Dermis blood vessel endothelial cell (primary cell): ENCODE measurements around the gene MYOT. TPM values are rescaled to one million over a fixed set of nuclear protein-coding genes. Genes with fewer than 3 reads are reported as not detected.
"Not testable (repeated sequence)": the region's sequence is repeated elsewhere in the genome, so short reads cannot be mapped to it uniquely, and the experiment has no call there.

ENCODE experiments used
- DNase-seq: peaks from one replicate; pipeline ENCODE4 v3.0.0; 2010
- total RNA-seq: library from RNA; depleted of rRNA; stranded (reverse); fragments of >200 nt; gene quantifications from 2 replicates; pipeline ENCODE4 v1.2.3, GENCODE V29; 2014

Gene MYOT, protein sequence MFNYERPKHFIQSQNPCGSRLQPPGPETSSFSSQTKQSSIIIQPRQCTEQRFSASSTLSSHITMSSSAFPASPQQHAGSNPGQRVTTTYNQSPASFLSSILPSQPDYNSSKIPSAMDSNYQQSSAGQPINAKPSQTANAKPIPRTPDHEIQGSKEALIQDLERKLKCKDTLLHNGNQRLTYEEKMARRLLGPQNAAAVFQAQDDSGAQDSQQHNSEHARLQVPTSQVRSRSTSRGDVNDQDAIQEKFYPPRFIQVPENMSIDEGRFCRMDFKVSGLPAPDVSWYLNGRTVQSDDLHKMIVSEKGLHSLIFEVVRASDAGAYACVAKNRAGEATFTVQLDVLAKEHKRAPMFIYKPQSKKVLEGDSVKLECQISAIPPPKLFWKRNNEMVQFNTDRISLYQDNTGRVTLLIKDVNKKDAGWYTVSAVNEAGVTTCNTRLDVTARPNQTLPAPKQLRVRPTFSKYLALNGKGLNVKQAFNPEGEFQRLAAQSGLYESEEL
- total RNA-seq = not detected in 2 replicates

DNA sequence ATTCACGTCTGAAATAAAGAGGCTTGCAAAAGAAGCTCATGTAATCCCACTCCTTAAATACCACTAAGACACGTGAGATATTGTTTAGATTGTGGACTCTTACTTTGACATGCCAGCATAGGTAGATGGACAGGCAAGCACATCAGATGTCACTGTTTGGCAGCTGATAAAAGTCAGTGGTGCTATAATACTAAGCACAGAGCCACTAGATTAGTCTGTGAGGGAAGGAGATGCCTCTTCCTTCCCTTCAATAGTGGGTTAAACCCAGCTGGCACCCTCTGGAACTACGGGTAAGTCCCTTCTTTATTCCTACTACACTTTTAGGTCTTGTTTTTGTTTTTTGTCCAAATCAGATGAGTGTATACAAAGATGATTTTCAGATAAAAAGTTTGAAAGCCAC is at the start of gene MYOT:
Gene MYOT (plus strand): TSS at position 197 of the 400 bp plus-strand sequence. CDS start 2,792 bp downstream, outside the sequence.
- DNase-seq = no peak

GRCh38 chr5:137819766-137820165 is 47.9 kb upstream of the MYOT start:
- no peak for DNase-seq

- peak; percentile 58 for DNase-seq
Observed at GRCh38 chr5:137822158-137822764, 45.4 kb upstream of the MYOT start.

DNA sequence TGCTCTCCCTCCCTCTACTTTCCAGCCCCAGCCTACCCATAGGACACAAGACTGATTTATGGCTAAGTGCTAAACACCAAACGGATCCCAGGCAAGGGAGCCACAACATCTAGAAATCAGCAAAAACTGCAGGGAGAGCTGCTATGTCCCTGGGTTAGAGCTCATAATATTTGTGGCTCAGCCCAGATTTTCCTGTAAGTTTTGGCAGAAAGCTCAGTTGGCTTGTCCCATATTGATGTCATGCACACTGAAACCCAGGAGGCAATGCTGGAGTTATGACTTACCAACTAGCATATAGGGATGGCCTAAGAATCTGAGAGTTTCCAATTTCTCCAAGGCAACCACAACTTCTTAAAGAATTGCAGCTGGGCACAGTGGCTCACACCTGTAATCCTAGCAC is 44.7 kb upstream of the MYOT start:
- DNase-seq = no peak

DNA sequence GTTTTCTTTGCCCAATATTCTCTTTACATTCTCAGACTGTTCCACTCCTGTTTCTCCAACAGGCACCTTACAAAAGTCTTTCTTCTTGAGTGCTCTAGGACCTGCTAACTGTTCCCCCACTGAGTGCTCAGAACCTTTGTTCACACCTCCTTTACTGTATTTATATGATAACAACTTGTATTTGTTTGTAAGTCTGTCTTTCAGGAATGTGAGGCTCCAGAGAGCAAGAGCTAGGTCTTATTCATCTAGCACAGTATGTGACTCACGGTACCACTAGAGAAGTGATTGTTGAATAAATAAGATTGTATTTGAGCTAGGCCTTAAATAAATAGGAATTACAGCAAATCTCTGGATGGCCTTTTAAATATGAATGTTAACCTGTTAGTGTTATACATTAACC is 42.5 kb upstream of the MYOT start:
- DNase-seq = no peak

GRCh38 chr5:137826067-137826466 is 41.6 kb upstream of the MYOT start:
- DNase-seq = no peak

DNA sequence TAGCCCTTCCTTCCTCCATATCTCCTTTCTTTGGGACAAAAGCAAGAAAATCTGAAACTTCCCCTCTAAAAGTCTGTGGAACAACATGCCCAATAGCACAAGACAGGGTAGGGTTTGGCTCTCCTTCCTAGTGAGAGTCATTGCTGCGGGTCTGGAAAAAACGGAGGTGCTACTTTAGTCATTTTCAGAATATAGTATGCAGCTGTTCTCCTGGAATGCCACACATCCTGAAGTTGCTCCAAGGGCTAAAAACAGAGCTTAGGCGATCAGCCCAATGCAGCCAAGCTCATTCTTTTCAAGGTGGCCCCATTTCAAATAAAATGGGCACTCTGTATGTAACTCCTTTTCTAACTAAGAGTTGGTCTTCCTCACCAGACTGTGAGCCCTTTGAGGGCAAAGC is 39.5 kb upstream of the MYOT start:
- DNase-seq = no peak

GRCh38 chr5:137828664-137829063 is 39.0 kb upstream of the MYOT start:
- no peak for DNase-seq

DNA sequence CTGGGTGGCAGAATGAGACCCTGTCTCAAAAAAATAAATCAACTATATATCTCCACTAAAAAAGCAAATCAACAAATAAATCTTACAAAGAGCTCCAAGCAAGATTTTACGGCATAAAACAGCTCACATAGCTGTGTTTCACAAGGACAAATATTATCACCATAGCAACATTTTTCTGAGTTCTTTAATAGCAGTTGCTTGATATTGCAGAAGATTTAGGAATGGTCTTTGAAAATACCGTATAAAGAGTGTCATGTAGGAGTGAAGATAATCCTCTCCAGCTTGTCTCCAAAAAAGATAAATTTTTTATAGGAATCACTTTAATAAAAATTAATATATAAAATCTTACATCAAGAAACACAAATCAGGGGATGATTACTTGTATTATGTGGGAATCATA is 36.6 kb upstream of the MYOT start:
- DNase-seq = no peak

- DNase-seq = peak; percentile 4
Observed at GRCh38 chr5:137831526-137831925, 36.1 kb upstream of the MYOT start.

DNA sequence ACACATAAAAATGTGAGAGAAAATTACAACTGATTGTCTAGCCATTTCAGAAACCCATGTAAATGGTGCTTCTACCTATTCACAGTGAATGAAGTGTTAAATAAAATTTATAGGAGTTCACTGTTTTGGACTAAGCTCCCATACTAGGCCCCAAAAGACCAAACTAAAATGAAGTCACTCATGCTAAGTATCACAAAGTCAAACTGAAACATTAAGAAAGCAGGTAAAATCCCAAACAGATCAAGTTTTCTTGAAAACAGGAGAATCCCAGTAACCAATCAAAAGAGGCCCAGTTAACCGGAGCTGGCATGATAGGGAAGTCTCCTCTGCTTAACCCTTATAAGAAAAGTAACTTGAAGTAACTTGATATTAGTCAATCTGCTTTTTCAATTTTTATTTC is 35.2 kb upstream of the MYOT start:
- DNase-seq = no peak

DNA sequence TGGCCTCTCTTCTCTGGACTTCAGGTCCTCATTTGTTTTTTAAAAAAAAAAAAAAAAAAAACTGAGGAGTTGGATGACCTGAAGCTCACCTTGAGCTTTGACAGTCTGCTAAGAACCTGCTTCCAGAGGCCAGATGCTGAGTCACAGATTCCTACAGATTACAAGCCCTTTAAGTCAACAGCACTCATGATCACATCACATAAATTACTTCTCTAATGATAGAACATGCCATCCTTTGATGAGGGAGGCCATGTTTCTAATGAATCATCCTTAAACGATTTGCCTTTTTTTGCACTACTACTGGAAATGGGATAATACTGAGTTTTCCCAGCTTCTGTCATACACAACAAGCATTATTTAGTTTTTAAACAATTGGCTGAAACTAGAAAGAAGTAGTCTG is 34.2 kb upstream of the MYOT start:
- peak; percentile 8 for DNase-seq

GRCh38 chr5:137834498-137835049 is 33.1 kb upstream of the MYOT start:
- no peak for DNase-seq

DNA sequence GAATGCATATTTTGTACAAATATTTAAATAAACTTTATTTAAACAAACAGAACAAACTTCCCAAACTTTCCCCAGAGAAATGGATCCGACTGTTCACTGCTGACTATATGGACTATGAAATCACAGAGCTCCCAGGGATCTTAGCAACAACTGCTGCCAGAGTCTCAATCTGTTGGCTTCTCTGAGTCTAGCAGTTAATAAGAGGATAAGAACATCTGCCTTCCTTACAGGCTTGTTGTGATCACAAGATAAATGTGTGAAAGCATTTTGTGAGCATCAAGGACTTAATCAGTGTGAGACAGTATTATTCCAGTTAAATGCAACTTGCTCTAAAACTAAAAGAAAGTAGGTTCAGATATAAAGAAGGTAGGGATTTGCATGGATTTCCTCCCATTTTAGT is 31.4 kb upstream of the MYOT start:
- DNase-seq = no peak

GRCh38 chr5:137836997-137837396 is 30.7 kb upstream of the MYOT start:
- no peak for DNase-seq

- no peak for DNase-seq
Observed at GRCh38 chr5:137837491-137838394, 29.9 kb upstream of the MYOT start.

DNA sequence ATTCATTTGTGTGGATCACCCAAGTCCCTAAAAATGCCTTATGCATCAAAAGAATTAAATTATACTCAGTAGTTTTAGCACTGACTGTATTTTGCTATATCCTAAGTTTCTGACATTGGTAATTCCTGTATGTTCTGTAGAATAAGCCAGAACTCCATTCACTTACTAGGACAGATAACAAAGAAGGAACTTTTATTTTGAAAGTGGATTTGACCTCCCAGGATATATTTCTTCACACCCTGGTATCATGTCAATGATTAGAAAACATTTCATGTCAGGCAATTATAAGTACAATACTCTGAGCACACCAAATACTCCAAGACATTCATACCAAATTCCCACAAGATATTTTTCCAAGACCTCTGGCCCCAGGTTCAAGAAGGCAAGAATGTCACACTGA is 28.7 kb upstream of the MYOT start:
- DNase-seq = no peak

DNA sequence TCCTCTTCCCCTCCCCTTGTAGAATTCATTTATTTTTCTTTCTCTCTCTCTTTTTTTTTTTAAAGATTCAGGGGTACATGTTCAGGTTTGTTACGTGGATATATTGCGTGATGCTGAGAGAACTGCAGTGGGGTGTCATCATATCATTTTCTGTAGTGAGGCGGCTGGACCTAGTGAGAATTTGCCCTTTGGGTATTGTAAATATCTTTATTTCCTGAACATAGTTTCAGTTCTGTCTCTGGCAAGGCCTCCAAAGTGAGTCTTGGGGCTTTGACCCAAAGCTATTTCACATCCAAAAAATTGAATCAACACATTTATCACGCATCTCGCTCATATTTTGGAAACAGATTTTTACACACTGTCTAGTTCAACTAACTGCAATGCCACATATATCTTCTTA is 25.4 kb upstream of the MYOT start:
- no peak for DNase-seq

DNA sequence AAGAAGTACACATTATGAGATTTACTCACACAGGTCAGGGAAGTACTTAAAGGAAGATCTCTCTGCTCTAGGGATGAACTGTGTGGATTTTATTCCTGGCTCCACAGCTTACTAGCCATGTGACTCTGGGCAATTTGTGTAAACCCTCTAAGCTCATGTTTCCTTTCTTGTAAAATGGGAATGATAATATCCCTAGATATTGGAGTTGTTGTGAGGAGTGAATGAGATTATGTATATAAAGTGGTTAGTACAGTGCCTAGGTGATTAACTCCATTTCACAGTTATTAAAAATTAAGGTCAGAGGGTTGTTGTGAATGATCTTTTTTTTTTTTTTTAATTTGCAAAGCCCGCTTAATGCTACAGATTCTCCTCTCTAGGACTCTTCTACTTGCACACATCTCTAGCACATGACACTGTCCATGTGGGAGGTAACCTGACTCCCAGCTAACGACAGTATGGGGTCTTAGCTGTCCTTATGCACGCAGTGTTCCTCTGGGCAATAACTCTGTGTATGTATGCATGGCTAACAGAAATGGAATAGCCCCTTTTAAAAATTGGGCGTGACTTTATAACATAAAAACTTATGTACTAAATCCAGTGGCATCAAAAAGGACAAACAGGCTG is 23.9 kb upstream of the MYOT start:
- no peak for DNase-seq

DNA sequence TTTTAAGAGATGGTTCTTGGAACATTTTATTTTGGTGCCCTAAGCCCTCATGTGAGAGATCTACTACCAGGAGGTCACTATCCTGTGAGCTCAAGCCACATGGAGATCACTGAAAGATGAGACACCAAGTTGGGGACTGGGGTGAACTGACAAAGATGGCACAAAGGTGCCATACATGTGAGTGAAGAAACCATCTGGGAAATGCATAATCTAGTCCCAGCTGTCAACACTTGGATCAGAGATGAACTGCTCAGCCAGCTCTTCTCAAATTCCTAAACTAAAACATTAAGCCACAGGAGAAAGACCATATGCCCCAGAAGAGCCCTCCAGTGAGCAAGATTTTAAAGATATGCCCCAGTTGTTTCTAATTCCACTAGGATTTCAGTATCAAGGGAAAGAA is 22.2 kb upstream of the MYOT start:
- no peak for DNase-seq

- no peak for DNase-seq
Observed at GRCh38 chr5:137847687-137848086, 20.0 kb upstream of the MYOT start.

GRCh38 chr5:137853165-137853564 is 14.5 kb upstream of the MYOT start:
- not testable (repeated sequence) for DNase-seq
